Mesenteric fat pad (tissue), 1 donor: ENCODE measurements around the gene AKR1D1. TPM values are rescaled to one million over a fixed set of nuclear protein-coding genes. Genes with fewer than 3 reads are reported as not detected.
"Not testable (repeated sequence)": the region's sequence is repeated elsewhere in the genome, so short reads cannot be mapped to it uniquely, and the experiment has no call there.

Experiments used
- DNase-seq: peaks from one replicate; pipeline ENCODE4 v3.0.0-alpha.2; 2020; ENCODE audit warnings: low spot score
- total RNA-seq: library from RNA; stranded (reverse); fragmentation: NEBNext Ultra II Directional; extraction: Animal tissue kit (Norgen Biotek cat#: 25700); gene quantifications from one replicate; pipeline ENCODE4 v1.2.1, GENCODE V29; 2021
- donor health status: DM: yes; HTN: yes; CAD: no.

AKR1D1 gene
- total RNA-seq, 1 donor from 2014 or later: not detected

GRCh38 chr7:138120140-138120827 lies 44.0 kb downstream of the AKR1D1 start:
- no peak for DNase-seq

GRCh38 chr7:138122162-138122561 lies 45.9 kb downstream of the AKR1D1 start:
- no peak for DNase-seq

- no peak for DNase-seq
These were observed 48.9 kb downstream of the AKR1D1 start for GRCh38 chr7:138125119-138125518.

- no peak for DNase-seq
These were observed 49.4 kb downstream of the AKR1D1 start for GRCh38 chr7:138125598-138126111.

- DNase-seq: no peak
These were observed 50.7 kb downstream of the AKR1D1 start for GRCh38 chr7:138126928-138127327.

- no peak for DNase-seq
These were observed 51.7 kb downstream of the AKR1D1 start for GRCh38 chr7:138127996-138128395.

- DNase-seq: no peak
These were observed 53.4 kb downstream of the AKR1D1 start for GRCh38 chr7:138129551-138130165.

- no peak for DNase-seq
These were observed 61.3 kb downstream of the AKR1D1 start for GRCh38 chr7:138137423-138138171.

- no peak for DNase-seq
These were observed 62.0 kb downstream of the AKR1D1 start for GRCh38 chr7:138138244-138138643.

- no peak for DNase-seq
These were observed 66.4 kb downstream of the AKR1D1 start for GRCh38 chr7:138142583-138143201.

GRCh38 chr7:138144958-138145357 lies 68.7 kb downstream of the AKR1D1 start:
- DNase-seq: no peak

- not testable (repeated sequence) for DNase-seq
These were observed 70.0 kb downstream of the AKR1D1 start for GRCh38 chr7:138146221-138146620.

- DNase-seq: not testable (repeated sequence)
These were observed 70.8 kb downstream of the AKR1D1 start for GRCh38 chr7:138146757-138147734.

- no peak for DNase-seq
These were observed 75.7 kb downstream of the AKR1D1 start for GRCh38 chr7:138151731-138152577.

GRCh38 chr7:138154661-138155060 lies 78.4 kb downstream of the AKR1D1 start:
- DNase-seq: no peak

- DNase-seq: no peak
These were observed 81.4 kb downstream of the AKR1D1 start for GRCh38 chr7:138157702-138158101.

- no peak for DNase-seq
These were observed 82.7 kb downstream of the AKR1D1 start for GRCh38 chr7:138158739-138159528.

GRCh38 chr7:138161600-138162081 lies 85.4 kb downstream of the AKR1D1 start:
- no peak for DNase-seq
